H1 (cell line): Measurements from ENCODE around the gene ENSA. TPM values are rescaled to one million over a fixed set of nuclear protein-coding genes. Genes with fewer than 3 reads are reported as not detected.

Experiments used
- CTCF ChIA-PET: fragments of 300-600 bp; sonication (Branson Sonifier 250); formaldehyde crosslinking; loops from one replicate; lab custom pipeline; 2021; ENCODE audit not compliant: partially characterized antibody; lab: Charles Lee
- POLR2A ChIA-PET: fragments of 300-600 bp; sonication (Branson Sonifier 250); formaldehyde crosslinking; loops from one replicate; lab custom pipeline; 2021; ENCODE audit warnings: inconsistent platforms; ENCODE audit not compliant: partially characterized antibody; lab: Charles Lee
- DNase-seq, 2 experiments: peaks; one replicate each; pipeline versions ENCODE4 v3.0.0 to v3.0.0-alpha.2; 2010 to 2022; ENCODE audit warnings: low spot score in 2 of 2, low read depth in 1 of 2, mixed read lengths in 1 of 2
- FAIRE-seq: peaks from 2 replicates; lab custom pipeline; 2011; peaks lifted over from hg19 to GRCh38; lab: Jason Lieb, UNC
- H2AFZ ChIP-seq: 2 replicates; pipeline ENCODE4 v1.8.1; 2012; ENCODE audit warnings: low read length, inconsistent platforms
- H2AK5ac ChIP-seq: 2 replicates; pipeline ENCODE4 v1.6.1; 2013; ENCODE audit warnings: low read depth, low read length
- H2BK120ac ChIP-seq: replicated peaks from 2 replicates; pipeline ENCODE3; 2013; ENCODE audit warnings: low read depth, low read length, inconsistent platforms
- H2BK12ac ChIP-seq: 2 replicates; pipeline ENCODE4 v1.6.1; 2013; ENCODE audit warnings: low read depth, low read length
- H2BK15ac ChIP-seq: 2 replicates; pipeline ENCODE4 v1.6.1; 2013; ENCODE audit warnings: low read length
- H2BK20ac ChIP-seq: 2 replicates; pipeline ENCODE4 v1.6.1; 2013; ENCODE audit warnings: low read length
- H2BK5ac ChIP-seq: 2 replicates; pipeline ENCODE4 v1.6.1; 2013; ENCODE audit warnings: low read depth, low read length
- H3K14ac ChIP-seq: 2 replicates; pipeline ENCODE4 v1.6.1; 2013; ENCODE audit warnings: inconsistent platforms; ENCODE audit not compliant: insufficient read length
- H3K18ac ChIP-seq: 2 replicates; pipeline ENCODE4 v1.6.1; 2013; ENCODE audit warnings: low read length; ENCODE audit errors: extremely low read depth
- H3K23ac ChIP-seq: 2 replicates; pipeline ENCODE4 v1.6.1; 2013; ENCODE audit warnings: inconsistent platforms; ENCODE audit not compliant: insufficient read length
- H3K23me2 ChIP-seq: 2 replicates; pipeline ENCODE4 v1.6.1; 2013; ENCODE audit warnings: low read depth, low read length
- H3K27ac ChIP-seq: 2 replicates; pipeline ENCODE4 v1.6.1; 2011; ENCODE audit warnings: low read depth, low read length, inconsistent platforms
- H3K27me3 ChIP-seq, 4 experiments: replicated peaks in 1 of 4; 1 replicate in 1 of 4; 2 replicates in 3 of 4; pipeline versions ENCODE4 v1.6.1 to v1.8.1; 2011 to 2013; ENCODE audit warnings: low read length in 3 of 4, mild to moderate bottlenecking in 3 of 4, inconsistent platforms in 2 of 4, mixed read lengths in 2 of 4, moderate library complexity in 1 of 4; ENCODE audit not compliant: control insufficient read depth in 3 of 4, insufficient read depth in 3 of 4; ENCODE audit errors: extremely low read depth in 1 of 4
- H3K36me3 ChIP-seq, 4 experiments: 2 replicates each; pipeline versions ENCODE4 v1.6.1 to v1.8.1; 2011 to 2013; ENCODE audit warnings: mild to moderate bottlenecking in 4 of 4, low read length in 3 of 4, moderate library complexity in 2 of 4, control low read depth in 1 of 4, inconsistent platforms in 1 of 4; ENCODE audit not compliant: insufficient read depth in 4 of 4, control insufficient read depth in 2 of 4
- H3K4ac ChIP-seq: replicated peaks from 2 replicates; pipeline ENCODE3; 2013; ENCODE audit warnings: low read length, low read depth, mixed read lengths, inconsistent platforms; ENCODE audit not compliant: insufficient read length
- H3K4me1 ChIP-seq, 4 experiments: replicated peaks in 1 of 4; 1 replicate in 1 of 4; 2 replicates in 3 of 4; pipeline versions ENCODE4 v1.6.1 to v1.8.1; 2011 to 2013; ENCODE audit warnings: low read length in 3 of 4, inconsistent platforms in 2 of 4, mixed read lengths in 1 of 4; ENCODE audit not compliant: insufficient read depth in 4 of 4, control insufficient read depth in 3 of 4
- H3K4me2 ChIP-seq, 2 experiments: 2 replicates each; pipeline versions ENCODE4 v1.6.1 to v1.8.1; 2011 to 2013; ENCODE audit warnings: low read depth in 2 of 2, low read length in 2 of 2, control low read depth in 1 of 2, inconsistent platforms in 1 of 2, mild to moderate bottlenecking in 1 of 2; ENCODE audit not compliant: insufficient read depth in 1 of 2
- H3K4me3 ChIP-seq, 4 experiments: fragments of 200-600, 300-600 bp in 1 of 4; sonication (generic), shearing (Covaris generic), sonication (Bioruptor Twin) in 1 of 4; 2 replicates each; pipeline versions ENCODE4 v1.5.1 to v1.8.1; 2011 to 2016; ENCODE audit warnings: low read length in 4 of 4, low read depth in 3 of 4, control low read depth in 2 of 4, inconsistent platforms in 2 of 4, mild to moderate bottlenecking in 2 of 4, mixed read lengths in 1 of 4, moderate library complexity in 1 of 4; ENCODE audit not compliant: insufficient read depth in 2 of 4; ENCODE audit errors: extremely low read depth in 1 of 4
- H3K56ac ChIP-seq: replicated peaks from 2 replicates; pipeline ENCODE3; 2013; ENCODE audit warnings: low read depth, mild to moderate bottlenecking, mixed read lengths, low read length, inconsistent platforms; ENCODE audit not compliant: insufficient read length
- H3K79me1 ChIP-seq: 2 replicates; pipeline ENCODE4 v1.6.1; 2013; ENCODE audit warnings: low read depth, low read length, control low read depth
- H3K79me2 ChIP-seq, 2 experiments: 2 replicates each; pipeline versions ENCODE4 v1.6.1 to v1.8.1; 2012 to 2013; ENCODE audit warnings: low read length in 2 of 2, mild to moderate bottlenecking in 2 of 2, inconsistent platforms in 1 of 2; ENCODE audit not compliant: insufficient read depth in 2 of 2, control insufficient read depth in 1 of 2
- H3K9ac ChIP-seq, 4 experiments: replicated peaks in 1 of 4; 1 replicate in 1 of 4; 2 replicates in 3 of 4; pipeline versions ENCODE4 v1.6.1 to v1.8.1; 2011 to 2013; ENCODE audit warnings: low read depth in 3 of 4, low read length in 3 of 4, control low read depth in 2 of 4, mild to moderate bottlenecking in 2 of 4, moderate library complexity in 2 of 4, inconsistent platforms in 1 of 4; ENCODE audit errors: extremely low read depth in 1 of 4
- H3K9me3 ChIP-seq, 2 experiments: 2 replicates each; pipeline versions ENCODE4 v1.6.1 to v1.8.1; 2012 to 2013; ENCODE audit warnings: mild to moderate bottlenecking in 2 of 2, moderate library complexity in 2 of 2, control low read depth in 1 of 2, inconsistent platforms in 1 of 2, low read depth in 1 of 2, low read length in 1 of 2, mixed read lengths in 1 of 2; ENCODE audit not compliant: insufficient read depth in 2 of 2
- H4K20me1 ChIP-seq, 2 experiments: replicated peaks in 1 of 2; 2 replicates each; pipeline versions ENCODE3 to v1.8.1; 2011 to 2013; ENCODE audit warnings: inconsistent platforms in 2 of 2, low read length in 2 of 2, mild to moderate bottlenecking in 1 of 2; ENCODE audit not compliant: insufficient read depth in 2 of 2, control insufficient read depth in 1 of 2
- H4K5ac ChIP-seq: 2 replicates; pipeline ENCODE4 v1.6.1; 2013; ENCODE audit warnings: low read length, low read depth, mixed read lengths, inconsistent platforms; ENCODE audit not compliant: insufficient read length
- H4K8ac ChIP-seq: 2 replicates; pipeline ENCODE4 v1.8.0; 2013; ENCODE audit warnings: mild to moderate bottlenecking, moderate library complexity, low read length, inconsistent platforms; ENCODE audit not compliant: insufficient read depth; ENCODE audit errors: extremely low read depth
- H4K91ac ChIP-seq: replicated peaks from 2 replicates; pipeline ENCODE3; 2013; ENCODE audit warnings: low read length, mixed read lengths, inconsistent platforms; ENCODE audit not compliant: insufficient read length
- NRF1 ChIP-seq: IDR thresholded peaks from 2 replicates; pipeline ENCODE4 v1.6.1; 2011; ENCODE audit warnings: mild to moderate bottlenecking, low read depth, low read length, improper control_type of control experiment
- RXRA ChIP-seq: IDR thresholded peaks from 2 replicates; pipeline ENCODE4 v1.6.1; 2011; ENCODE audit warnings: low read depth, mild to moderate bottlenecking, low read length, moderate library complexity; ENCODE audit not compliant: insufficient read depth
- SIRT6 ChIP-seq: IDR thresholded peaks from one replicate; pipeline ENCODE4 v1.7.1; 2012; ENCODE audit warnings: low read length, inconsistent platforms
- WGBS, 2 experiments: shearing (Covaris generic) in 1 of 2; methylation state at CpG; one replicate each; pipeline versions ENCODE4 v1.1.6 to v1.1.7; 2013 to 2015; ENCODE audit warnings: low lambda C conversion rate in 2 of 2, mixed read lengths in 2 of 2, inconsistent platforms in 1 of 2, low coverage in 1 of 2, missing lambda C conversion rate in 1 of 2; ENCODE audit not compliant: insufficient replicate concordance in 2 of 2, insufficient coverage in 1 of 2, insufficient read length in 1 of 2; ENCODE audit errors: extremely low coverage in 1 of 2, missing lambda C conversion rate in 1 of 2; 5-methylcytosine and 5-hydroxymethylcytosine counted together
- polyA plus RNA-seq, 7 experiments: library from polyadenylated mRNA; depleted of rRNA in 3 of 7; stranded (reverse) in 5 of 7; unstranded in 2 of 7; fragments of >200 nt in 5 of 7; fragments of 200-250 nt in 2 of 7; gene quantifications; 1 replicate in 5 of 7; 2 replicates in 1 of 7; 4 replicates in 1 of 7; pipeline versions ENCODE4 v1.2.1 to v1.2.3, GENCODE V29; 2011 to 2013; ENCODE audit warnings: missing spikeins in 2 of 7, mixed read lengths in 2 of 7
- total RNA-seq: library from RNA; stranded (reverse); fragmentation: NEBNext Ultra II Directional; extraction: Animal tissue kit (Norgen Biotek cat#: 25700); gene quantifications from 2 replicates; pipeline ENCODE4 v1.2.1, GENCODE V29; 2021

Gene ENSA
- total and polyA plus RNA-seq, 2 of the 8 experiments (the other 6 are each of a cell fraction or from before 2014, with no cell fraction given), result 48.2 to 229 TPM

DNA sequence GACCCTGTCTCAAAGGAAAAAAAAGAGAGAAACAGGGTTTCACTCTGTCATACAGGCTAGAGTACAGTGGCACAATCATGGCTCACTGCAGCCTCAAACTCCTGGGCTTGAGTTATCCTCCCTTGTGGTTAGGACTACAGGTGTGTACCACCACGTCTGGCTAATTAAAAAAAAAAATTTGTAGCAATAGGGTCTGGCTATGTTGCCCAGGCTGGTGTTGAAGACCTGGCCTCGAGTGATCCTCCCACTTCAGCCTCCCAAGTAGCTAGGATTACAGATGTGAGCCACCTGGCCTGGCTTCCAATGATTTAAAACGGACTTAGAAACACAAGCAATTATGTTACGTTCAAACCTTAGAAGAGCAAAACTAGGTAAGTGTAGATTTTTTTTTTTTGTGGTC is 45.5 kb upstream of the ENSA start:
- Histone ChIP-seq H3K79me1 (no peaks in the 10 kb centered on the region; the same call in 1 of the 2 replicates), H4K5ac (no peak overlapping the region), H3K23me2 (no peaks in the 10 kb centered on the region), H3K23ac (no peak overlapping the region), H2BK20ac (no peak overlapping the region), H4K20me1 (no peaks in the 10 kb centered on the region), H3K4me3 (no peak overlapping the region), H3K14ac (no peak overlapping the region), H3K4me1 (no peaks in the 10 kb centered on the region), H2BK12ac (no peak overlapping the region), H3K4me2 (no peak overlapping the region), H3K27me3 (no peaks in the 10 kb centered on the region), H3K18ac (no peak overlapping the region), H3K9ac (no peak overlapping the region), H3K79me2 (peaks cover 0 to 3% of the 10 kb centered on the region in 2 experiments; a peak in 1 of 4 replicates), H4K8ac (no peak overlapping the region), H3K27ac (no peak overlapping the region), H3K56ac (no peak overlapping the region), H2AK5ac (no peak overlapping the region), H2AFZ (no peak overlapping the region), H2BK5ac (no peak overlapping the region), H3K36me3 (no peaks in the 10 kb centered on the region; a peak in 1 of 8 replicates), H4K91ac (no peak overlapping the region), H3K4ac (no peak overlapping the region), H2BK15ac (no peak overlapping the region), H3K9me3 (no peaks in the 10 kb centered on the region), H2BK120ac (no peak overlapping the region)
- ChIA-PET CTCF (interaction anchor here (0.6 to 1.1 kb wide), 2 partner anchors 18 to 862 kb away, joined by 3 read pairs; no protein-coding TSS in a partner anchor), POLR2A (interaction anchor here (0.6 to 1.1 kb wide), 3 partner anchors 26 to 114 kb away, joined by 3 read pairs; no protein-coding TSS in a partner anchor)
- 97% methylated on average over 4 of the region's 4 CpGs; no CpG with 5 or more reads in 1 of the 2 experiments for WGBS, 2 experiments
- TF ChIP-seq SIRT6 (no peak), RXRA (no peak), NRF1 (no peak)
- DNase-seq (no peak), FAIRE-seq (no peak)
